ENCODE data around the gene STAM.
"Not testable (repeated sequence)": the region's sequence is repeated elsewhere in the genome, so short reads cannot be mapped to it uniquely, and the experiment has no call there.

The STAM gene

GRCh38 chr10:17626656-17627055 is 17.3 kb upstream of the STAM start:
- DNase-seq (ENCODE audit: low read depth), result no peak
- H3K4me3 ChIP-seq (ENCODE audit: low read depth, low read length), result no peak overlapping the region
- TF ChIP-seq, protein P1, sequence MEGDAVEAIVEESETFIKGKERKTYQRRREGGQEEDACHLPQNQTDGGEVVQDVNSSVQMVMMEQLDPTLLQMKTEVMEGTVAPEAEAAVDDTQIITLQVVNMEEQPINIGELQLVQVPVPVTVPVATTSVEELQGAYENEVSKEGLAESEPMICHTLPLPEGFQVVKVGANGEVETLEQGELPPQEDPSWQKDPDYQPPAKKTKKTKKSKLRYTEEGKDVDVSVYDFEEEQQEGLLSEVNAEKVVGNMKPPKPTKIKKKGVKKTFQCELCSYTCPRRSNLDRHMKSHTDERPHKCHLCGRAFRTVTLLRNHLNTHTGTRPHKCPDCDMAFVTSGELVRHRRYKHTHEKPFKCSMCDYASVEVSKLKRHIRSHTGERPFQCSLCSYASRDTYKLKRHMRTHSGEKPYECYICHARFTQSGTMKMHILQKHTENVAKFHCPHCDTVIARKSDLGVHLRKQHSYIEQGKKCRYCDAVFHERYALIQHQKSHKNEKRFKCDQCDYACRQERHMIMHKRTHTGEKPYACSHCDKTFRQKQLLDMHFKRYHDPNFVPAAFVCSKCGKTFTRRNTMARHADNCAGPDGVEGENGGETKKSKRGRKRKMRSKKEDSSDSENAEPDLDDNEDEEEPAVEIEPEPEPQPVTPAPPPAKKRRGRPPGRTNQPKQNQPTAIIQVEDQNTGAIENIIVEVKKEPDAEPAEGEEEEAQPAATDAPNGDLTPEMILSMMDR (IDR thresholded peaks at IDR 0.05; ENCODE audit: insufficient read depth, low read depth, low read length, missing control alignments), result no peak

DNA sequence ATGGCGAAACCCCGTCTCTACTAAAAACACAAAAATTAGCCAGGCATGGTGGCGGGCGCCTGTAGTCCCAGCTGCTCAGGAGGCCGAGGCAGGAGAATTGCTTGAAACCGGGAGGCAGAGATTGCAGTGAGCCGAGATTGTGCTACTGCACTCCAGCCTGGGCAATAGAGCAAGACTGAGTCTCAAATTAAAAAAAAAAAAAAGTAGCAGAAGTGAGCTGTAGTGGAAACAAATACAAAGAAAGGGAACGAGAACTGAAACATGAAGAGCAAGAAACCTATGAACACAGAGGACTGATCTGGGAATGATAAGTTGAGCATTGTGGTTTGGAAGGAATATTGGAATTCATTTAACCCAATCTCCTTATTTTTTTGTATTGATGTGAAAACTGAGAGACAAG is 11.4 kb upstream of the STAM start:
- not testable (repeated sequence) for H3K4me3 ChIP-seq (ENCODE audit: low read depth, low read length); DNase-seq (ENCODE audit: low read depth)

GRCh38 chr10:17633353-17633752 is 10.6 kb upstream of the STAM start:
- H3K4me3 ChIP-seq (ENCODE audit: low read depth, low read length), result no peak overlapping the region
- DNase-seq (ENCODE audit: low read depth), result no peak
- TF ChIP-seq, protein P1 (IDR thresholded peaks at IDR 0.05; ENCODE audit: insufficient read depth, low read depth, low read length, missing control alignments), result no peak

DNA sequence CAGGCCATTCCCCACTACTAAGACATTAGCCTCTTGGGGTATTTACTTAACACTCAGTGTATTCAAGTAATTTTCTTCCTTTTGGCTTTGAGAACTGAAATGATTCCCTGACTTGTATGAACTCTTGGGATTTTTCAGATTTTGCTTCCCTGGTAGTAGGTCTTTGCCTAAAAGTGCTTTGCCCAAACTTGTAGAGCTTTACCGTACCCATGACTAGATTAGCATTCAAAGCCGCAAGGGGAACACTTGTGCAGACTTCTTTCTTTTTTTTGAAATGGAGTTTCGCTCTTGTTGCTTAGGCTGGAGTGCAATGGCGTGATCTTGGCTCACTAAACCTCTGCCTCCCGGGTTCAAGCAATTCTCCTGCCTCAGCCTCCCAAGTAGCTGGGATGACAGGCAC is 6.1 kb upstream of the STAM start:
- no peak overlapping the region for H3K4me3 ChIP-seq (ENCODE audit: low read depth, low read length)
- DNase-seq (ENCODE audit: low read depth), result no peak
- TF ChIP-seq, protein P1 (IDR thresholded peaks at IDR 0.05; ENCODE audit: insufficient read depth, low read depth, low read length, missing control alignments), result no peak

DNA sequence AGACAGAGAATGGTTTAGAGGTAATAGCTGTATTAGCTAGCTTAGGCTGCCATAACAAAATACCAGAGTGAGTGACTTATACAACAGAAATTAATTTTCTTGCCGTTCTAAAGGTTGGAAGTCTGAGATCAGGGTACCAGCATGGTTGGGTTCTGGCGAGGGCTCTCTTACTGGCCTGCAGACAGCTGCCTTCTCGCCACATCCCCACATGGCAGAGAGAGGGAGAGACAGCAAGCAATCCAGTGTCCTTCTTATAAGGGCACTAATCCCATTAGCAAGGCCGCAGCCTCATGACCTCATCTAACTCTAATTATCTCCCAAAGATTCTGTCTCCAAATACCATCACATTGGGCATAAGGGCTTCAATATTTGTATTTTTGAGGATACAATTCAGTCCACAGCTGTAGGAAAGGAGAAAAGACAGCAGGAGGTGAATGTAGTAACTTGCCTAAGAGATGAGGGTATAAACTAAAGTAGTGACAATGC is 3.6 kb upstream of the STAM start:
- TF ChIP-seq, protein P1 (IDR thresholded peaks at IDR 0.05; ENCODE audit: insufficient read depth, low read depth, low read length, missing control alignments), result no peak
- DNase-seq (ENCODE audit: low read depth), result no peak
- H3K4me3 ChIP-seq (ENCODE audit: low read depth, low read length), result no peak overlapping the region

- TF ChIP-seq, protein P1 (IDR thresholded peaks at IDR 0.05; ENCODE audit: insufficient read depth, low read depth, low read length, missing control alignments), result no peak
- no peak for DNase-seq (ENCODE audit: low read depth)
- H3K4me3 ChIP-seq (ENCODE audit: low read depth, low read length), result peak overlapping the region; percentile 66
Observed at GRCh38 chr10:17643339-17643754, 604 bp upstream of the STAM start.

DNA sequence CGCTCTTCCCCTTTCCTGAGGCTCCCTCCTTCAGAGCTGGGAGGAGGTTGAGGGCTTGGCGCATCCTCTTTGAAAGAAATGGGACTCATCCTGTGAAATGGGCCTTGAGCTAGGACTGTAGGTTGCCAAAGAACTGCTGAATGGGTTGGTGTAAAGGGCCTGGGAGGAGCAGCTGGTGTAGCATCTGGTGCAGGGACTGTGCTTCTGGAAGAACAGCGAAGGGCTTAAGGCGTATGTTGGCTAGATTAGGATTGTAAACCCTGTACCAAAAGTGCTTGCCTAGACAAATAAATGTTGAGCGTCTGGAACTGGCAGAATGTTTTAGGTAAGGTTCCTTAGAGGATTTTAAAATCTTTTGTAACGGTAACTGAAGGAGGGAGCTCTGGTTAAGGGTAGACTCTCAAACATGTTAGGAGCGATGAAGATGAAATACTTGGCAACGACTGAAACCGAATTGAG is 563 bp downstream of the STAM start:
- peak; percentile 30 for DNase-seq (ENCODE audit: low read depth)
- peak overlapping the region; percentile 66 for H3K4me3 ChIP-seq (ENCODE audit: low read depth, low read length)
- TF ChIP-seq, protein P1 (IDR thresholded peaks at IDR 0.05; ENCODE audit: insufficient read depth, low read depth, low read length, missing control alignments), result no peak

All from GM12865 (cell line).